IPS-20b (cell line): ENCODE results near the gene SEMA3D.

Experiments used
- H3K27ac ChIP-seq: one replicate; pipeline ENCODE4 v1.5.1; 2013; ENCODE audit warnings: low read length
- H3K27me3 ChIP-seq: 2 replicates; pipeline ENCODE4 v1.6.1; 2013; ENCODE audit warnings: mild to moderate bottlenecking, low read length, inconsistent platforms; ENCODE audit not compliant: insufficient read depth
- H3K36me3 ChIP-seq: 2 replicates; pipeline ENCODE4 v1.6.1; 2013; ENCODE audit warnings: low read depth, mild to moderate bottlenecking, inconsistent platforms, low read length, moderate library complexity; ENCODE audit not compliant: insufficient read depth
- H3K4me1 ChIP-seq: 2 replicates; pipeline ENCODE4 v1.6.1; 2013; ENCODE audit warnings: mild to moderate bottlenecking, control low read depth, inconsistent platforms, low read length, moderate library complexity; ENCODE audit not compliant: insufficient read depth
- H3K4me3 ChIP-seq: 2 replicates; pipeline ENCODE4 v1.5.1; 2013; ENCODE audit warnings: mild to moderate bottlenecking, low read length, inconsistent platforms
- H3K9ac ChIP-seq: 2 replicates; pipeline ENCODE4 v1.6.1; 2013; ENCODE audit warnings: low read depth, mild to moderate bottlenecking, inconsistent platforms, low read length, moderate library complexity
- H3K9me3 ChIP-seq: 2 replicates; pipeline ENCODE4 v1.6.1; 2013; ENCODE audit warnings: mild to moderate bottlenecking, low read depth, low read length, inconsistent platforms; ENCODE audit not compliant: insufficient read depth

The SEMA3D gene

GRCh38 chr7:85115862-85116261, 71.0 kb downstream of the SEMA3D start:
- Histone ChIP-seq H3K36me3 (no peaks in the 10 kb centered on the region), H3K9me3 (no peaks in the 10 kb centered on the region), H3K4me3 (no peak overlapping the region), H3K9ac (no peak overlapping the region), H3K27me3 (no peaks in the 10 kb centered on the region), H3K4me1 (no peaks in the 10 kb centered on the region), H3K27ac (no peak overlapping the region)

DNA sequence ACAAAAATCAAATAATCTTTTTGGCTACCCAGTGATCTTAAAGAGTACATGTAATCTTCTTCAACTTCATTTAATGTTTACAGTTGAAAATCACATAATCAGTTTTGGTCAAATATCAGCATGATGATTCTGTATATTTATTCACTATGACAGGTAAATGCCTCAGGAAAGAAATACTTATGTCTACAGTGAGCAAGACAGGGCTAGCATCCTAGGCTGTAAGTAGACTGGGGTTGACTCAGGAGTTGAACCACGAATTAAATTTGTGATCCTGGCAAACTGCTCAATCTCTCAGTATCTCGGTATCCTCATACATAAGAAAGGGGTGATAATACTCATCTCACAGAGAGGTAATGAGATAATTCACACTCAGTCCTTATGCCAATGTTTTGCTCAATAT, 71.8 kb downstream of the SEMA3D start:
- H3K27ac ChIP-seq: no peak overlapping the region
- no peak overlapping the region for H3K4me3 ChIP-seq
- H3K9me3 ChIP-seq: no peaks in the 10 kb centered on the region
- H3K4me1 ChIP-seq: no peaks in the 10 kb centered on the region
- no peaks in the 10 kb centered on the region for H3K27me3 ChIP-seq
- no peak overlapping the region for H3K9ac ChIP-seq
- no peaks in the 10 kb centered on the region for H3K36me3 ChIP-seq

DNA sequence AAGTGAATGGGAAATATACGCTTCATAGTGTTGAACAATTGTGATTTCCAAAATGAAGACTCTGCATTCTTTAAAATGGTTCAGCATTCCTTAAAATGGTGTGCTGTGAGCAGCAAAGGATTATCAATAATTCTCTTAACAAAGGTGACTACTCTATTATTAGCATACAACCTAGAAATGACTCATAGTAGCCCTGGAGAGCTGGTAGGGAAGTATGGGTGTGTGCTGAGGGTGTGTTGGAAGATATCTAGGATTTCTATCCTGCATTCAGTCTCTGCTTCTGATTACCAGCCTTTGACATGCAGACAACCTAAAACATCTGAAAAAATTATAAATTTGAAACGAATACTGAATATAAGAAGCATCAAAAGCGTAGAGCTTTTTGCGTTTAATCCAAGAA, 72.5 kb downstream of the SEMA3D start:
- Histone ChIP-seq H3K9me3 (no peaks in the 10 kb centered on the region), H3K36me3 (no peaks in the 10 kb centered on the region), H3K4me3 (no peak overlapping the region), H3K27me3 (no peaks in the 10 kb centered on the region), H3K27ac (no peak overlapping the region), H3K9ac (no peak overlapping the region), H3K4me1 (no peaks in the 10 kb centered on the region)

DNA sequence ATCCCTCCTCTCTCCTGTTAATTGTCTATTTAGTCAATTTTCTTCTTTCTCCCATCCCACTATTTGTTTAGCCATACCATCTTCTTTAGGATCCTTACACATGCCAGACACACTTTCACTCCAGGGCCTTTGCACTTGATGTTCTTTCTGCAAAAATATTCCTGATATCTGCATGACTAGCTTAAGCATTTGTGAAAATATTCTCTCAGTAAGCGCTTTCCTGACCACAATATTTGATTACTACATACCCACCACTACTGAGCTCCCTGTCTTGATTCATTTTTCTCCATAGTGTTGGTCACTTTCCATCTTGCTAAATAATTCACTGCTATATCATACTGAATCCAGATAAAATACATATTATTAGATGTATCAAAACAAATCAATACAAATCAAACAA, 75.1 kb downstream of the SEMA3D start:
- Histone ChIP-seq H3K27ac (no peak overlapping the region), H3K27me3 (no peaks in the 10 kb centered on the region), H3K36me3 (no peaks in the 10 kb centered on the region), H3K4me3 (no peak overlapping the region), H3K9ac (no peak overlapping the region), H3K9me3 (no peaks in the 10 kb centered on the region), H3K4me1 (no peaks in the 10 kb centered on the region)

GRCh38 chr7:85106719-85107118, 80.1 kb downstream of the SEMA3D start:
- H3K9ac ChIP-seq: no peak overlapping the region
- no peaks in the 10 kb centered on the region for H3K9me3 ChIP-seq
- H3K27ac ChIP-seq: no peak overlapping the region
- H3K27me3 ChIP-seq: no peaks in the 10 kb centered on the region
- H3K4me3 ChIP-seq: no peak overlapping the region
- H3K4me1 ChIP-seq: no peaks in the 10 kb centered on the region
- H3K36me3 ChIP-seq: no peaks in the 10 kb centered on the region

- Histone ChIP-seq H3K9ac (no peak overlapping the region), H3K4me3 (no peak overlapping the region), H3K9me3 (no peaks in the 10 kb centered on the region), H3K27ac (no peak overlapping the region), H3K36me3 (no peaks in the 10 kb centered on the region), H3K27me3 (no peaks in the 10 kb centered on the region), H3K4me1 (no peaks in the 10 kb centered on the region)
Measured at GRCh38 chr7:85104432-85105205, 82.2 kb downstream of the SEMA3D start.

- no peaks in the 10 kb centered on the region for H3K9me3 ChIP-seq
- H3K9ac ChIP-seq: no peak overlapping the region
- H3K27me3 ChIP-seq: no peaks in the 10 kb centered on the region
- no peaks in the 10 kb centered on the region for H3K4me1 ChIP-seq
- no peaks in the 10 kb centered on the region for H3K36me3 ChIP-seq
- H3K4me3 ChIP-seq: no peak overlapping the region
- no peak overlapping the region for H3K27ac ChIP-seq
Measured at GRCh38 chr7:85103962-85104361, 82.9 kb downstream of the SEMA3D start.

DNA sequence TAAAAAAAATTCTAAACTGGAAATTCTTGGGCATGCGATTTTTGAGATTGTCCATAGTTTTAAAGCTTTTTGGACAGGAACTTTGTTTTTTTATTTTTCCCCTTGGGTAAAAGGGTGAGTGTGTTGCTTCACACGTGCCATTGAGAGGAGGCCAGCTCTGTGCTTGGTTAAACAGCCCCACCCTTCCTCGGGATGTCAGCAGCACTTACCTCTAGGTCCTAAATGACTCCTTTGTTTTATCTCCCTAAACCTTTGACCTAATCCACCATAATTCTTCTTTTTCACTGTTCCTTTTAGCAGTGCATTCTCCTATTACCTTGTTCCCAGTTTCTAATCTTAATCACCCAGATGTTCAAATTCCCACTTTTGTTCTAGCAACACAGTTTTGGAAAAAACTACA, 83.5 kb downstream of the SEMA3D start:
- no peak overlapping the region for H3K4me3 ChIP-seq
- H3K27ac ChIP-seq: no peak overlapping the region
- H3K36me3 ChIP-seq: no peaks in the 10 kb centered on the region
- H3K4me1 ChIP-seq: no peaks in the 10 kb centered on the region
- no peak overlapping the region for H3K9ac ChIP-seq
- H3K9me3 ChIP-seq: no peaks in the 10 kb centered on the region
- H3K27me3 ChIP-seq: no peaks in the 10 kb centered on the region

- H3K27ac ChIP-seq: no peak overlapping the region
- H3K9ac ChIP-seq: no peak overlapping the region
- no peaks in the 10 kb centered on the region for H3K9me3 ChIP-seq
- H3K27me3 ChIP-seq: no peaks in the 10 kb centered on the region
- H3K36me3 ChIP-seq: no peaks in the 10 kb centered on the region
- no peak overlapping the region for H3K4me3 ChIP-seq
- no peaks in the 10 kb centered on the region for H3K4me1 ChIP-seq
Measured at GRCh38 chr7:85102813-85103350, 84.0 kb downstream of the SEMA3D start.

GRCh38 chr7:85101347-85101746, 85.5 kb downstream of the SEMA3D start:
- H3K4me1 ChIP-seq: no peaks in the 10 kb centered on the region

DNA sequence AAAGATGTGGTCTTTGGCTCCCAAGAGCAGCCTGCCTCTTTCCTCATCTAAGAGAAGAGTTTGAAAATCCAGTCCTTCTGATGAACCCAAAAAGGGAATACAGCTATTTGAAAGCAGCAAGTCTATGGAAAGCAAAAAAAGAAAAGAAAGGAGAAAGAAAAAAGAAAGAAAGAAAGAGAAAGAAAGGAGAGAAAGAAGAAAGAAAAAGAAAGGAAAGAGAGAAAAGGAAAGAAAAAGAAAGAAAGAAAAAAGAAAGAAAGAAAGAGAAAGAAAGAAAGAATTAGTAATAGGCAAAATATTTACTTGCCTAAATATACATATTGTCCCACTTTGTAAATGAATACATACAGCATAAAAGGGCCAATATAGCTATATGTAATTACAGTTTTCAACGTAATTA, 89.0 kb downstream of the SEMA3D start:
- no peak overlapping the region for H3K27ac ChIP-seq
- H3K36me3 ChIP-seq: no peaks in the 10 kb centered on the region
- no peaks in the 10 kb centered on the region for H3K9me3 ChIP-seq
- H3K9ac ChIP-seq: no peak overlapping the region
- H3K4me3 ChIP-seq: no peak overlapping the region
- H3K4me1 ChIP-seq: no peaks in the 10 kb centered on the region
- no peaks in the 10 kb centered on the region for H3K27me3 ChIP-seq

More at GRCh38 chr7:85101347-85101746, 85.5 kb downstream of the SEMA3D start:
- no peak overlapping the region for H3K4me3 ChIP-seq
- H3K9ac ChIP-seq: no peak overlapping the region
- H3K9me3 ChIP-seq: no peaks in the 10 kb centered on the region
- H3K36me3 ChIP-seq: no peaks in the 10 kb centered on the region
- H3K27ac ChIP-seq: no peak overlapping the region
- no peaks in the 10 kb centered on the region for H3K27me3 ChIP-seq

GRCh38 chr7:85095806-85096205, 91.0 kb downstream of the SEMA3D start:
- Histone ChIP-seq H3K36me3 (no peaks in the 10 kb centered on the region), H3K27ac (no peak overlapping the region), H3K4me1 (no peaks in the 10 kb centered on the region), H3K4me3 (no peak overlapping the region), H3K9me3 (no peaks in the 10 kb centered on the region), H3K27me3 (no peaks in the 10 kb centered on the region), H3K9ac (no peak overlapping the region)
